Choroid plexus epithelial cell (primary cell): ENCODE measurements around the gene TIE1.

Experiments used
- DNase-seq: peaks from one replicate; pipeline ENCODE4 v3.0.0-alpha.2; 2010; ENCODE audit warnings: low read depth
- H3K4me3 ChIP-seq: 2 replicates; pipeline ENCODE4 v1.5.1; 2011; ENCODE audit warnings: low read depth, mild to moderate bottlenecking, control low read depth, low read length, moderate library complexity
- CTCF ChIP-seq: conservative IDR thresholded peaks from 2 replicates; pipeline ENCODE4 v1.5.1; 2011; ENCODE audit warnings: low read depth, mild to moderate bottlenecking, control low read depth, inconsistent platforms, low read length, moderate library complexity

The TIE1 gene

GRCh38 chr1:43312663-43313515 is 12.1 kb downstream of the TIE1 start:
- TF ChIP-seq CTCF, result no peak
- H3K4me3 ChIP-seq, result no peak overlapping the region
- no peak for DNase-seq

GRCh38 chr1:43313771-43314170 is 13.0 kb downstream of the TIE1 start:
- TF ChIP-seq CTCF, result no peak
- no peak for DNase-seq
- H3K4me3 ChIP-seq, result no peak overlapping the region

- TF ChIP-seq CTCF, result no peak
- no peak for DNase-seq
- no peak overlapping the region for H3K4me3 ChIP-seq
Measured at GRCh38 chr1:43314233-43314632, 13.5 kb downstream of the TIE1 start.

GRCh38 chr1:43315481-43315880 is 14.7 kb downstream of the TIE1 start:
- no peak for TF ChIP-seq CTCF
- H3K4me3 ChIP-seq, result no peak overlapping the region
- DNase-seq, result no peak

GRCh38 chr1:43315963-43316737 is 15.4 kb downstream of the TIE1 start:
- peak; percentile 30 for DNase-seq
- H3K4me3 ChIP-seq, result no peak overlapping the region
- no peak for TF ChIP-seq CTCF

GRCh38 chr1:43316738-43317520 is 16.1 kb downstream of the TIE1 start:
- no peak for DNase-seq
- H3K4me3 ChIP-seq, result no peak overlapping the region
- peak; percentile 30 for TF ChIP-seq CTCF
